SK-N-SH treated with all-trans-retinoic acid at 6 μM for 48 hours (cell line): ENCODE measurements around the gene SAMD7.

ENCODE experiments used
- ATAC-seq: fragments of 200-7000 bp; cut with Tn5 transposase; 3 replicates; pipeline ENCODE4 v1.9.1; 2020; ENCODE audit warnings: mild to moderate bottlenecking, moderate library complexity
- ARNTL ChIP-seq: fragments of 450-650 bp; formaldehyde crosslinking; IDR thresholded peaks from 2 replicates; pipeline ENCODE4 v1.5.0; 2020; ENCODE audit warnings: low read depth, mild to moderate bottlenecking, moderate library complexity, borderline replicate concordance
- BACH2 ChIP-seq: fragments of 250-450 bp; sonication (Bioruptor Pico); IDR thresholded peaks from 2 replicates; pipeline ENCODE4 v1.9.0; 2021; ENCODE audit warnings: mild to moderate bottlenecking, borderline replicate concordance
- CREB5 ChIP-seq: fragments of 250-450 bp; sonication (Bioruptor Pico); IDR thresholded peaks from 2 replicates; pipeline ENCODE4 v1.5.1; 2020; ENCODE audit warnings: low read depth, mild to moderate bottlenecking, moderate library complexity
- CSDC2 ChIP-seq: fragments of 250-450 bp; sonication (Bioruptor Pico); IDR thresholded peaks from 2 replicates; pipeline ENCODE4 v1.5.0; 2020; ENCODE audit warnings: mild to moderate bottlenecking, moderate library complexity
- ESRRG ChIP-seq: fragments of 250-450 bp; sonication (Bioruptor Pico); IDR thresholded peaks from 2 replicates; pipeline ENCODE4 v1.6.1; 2021; ENCODE audit warnings: mild to moderate bottlenecking
- GLIS3 ChIP-seq: fragments of 250-450 bp; sonication (Bioruptor Pico); IDR thresholded peaks from 2 replicates; pipeline ENCODE4 v1.5.0; 2020; ENCODE audit warnings: mild to moderate bottlenecking, moderate library complexity
- ISL1 ChIP-seq: fragments of 250-450 bp; sonication (Bioruptor Pico); IDR thresholded peaks from 2 replicates; pipeline ENCODE4 v2.1.2; 2022; ENCODE audit warnings: mild to moderate bottlenecking, moderate library complexity
- OSR1 ChIP-seq: fragments of 250-450 bp; sonication (Bioruptor Pico); IDR thresholded peaks from 2 replicates; pipeline ENCODE4 v1.8.0; 2022; ENCODE audit warnings: moderate library complexity, mild to moderate bottlenecking, inconsistent platforms
- PPARA ChIP-seq: fragments of 250-450 bp; sonication (Bioruptor Pico); IDR thresholded peaks from 2 replicates; pipeline ENCODE4 v1.5.0; 2020; ENCODE audit warnings: mild to moderate bottlenecking, borderline replicate concordance
- RARB ChIP-seq: fragments of 250-450 bp; sonication (Bioruptor Pico); IDR thresholded peaks from 2 replicates; pipeline ENCODE4 v1.8.0; 2021; ENCODE audit warnings: mild to moderate bottlenecking, moderate library complexity
- TOX ChIP-seq: fragments of 250-450 bp; sonication (Bioruptor Pico); IDR thresholded peaks from 2 replicates; pipeline ENCODE4 v1.8.0; 2021; ENCODE audit warnings: mild to moderate bottlenecking, moderate library complexity, borderline replicate concordance
- ZC3H10 ChIP-seq: fragments of 250-450 bp; sonication (Bioruptor Pico); IDR thresholded peaks from 2 replicates; pipeline ENCODE4 v1.5.1; 2021; ENCODE audit warnings: mild to moderate bottlenecking, moderate library complexity
- ZFP3 ChIP-seq: fragments of 250-450 bp; sonication (Bioruptor Pico); IDR thresholded peaks from 2 replicates; pipeline ENCODE4 v1.5.0; 2020; ENCODE audit warnings: mild to moderate bottlenecking, moderate library complexity
- ZFP30 ChIP-seq: fragments of 450-650 bp; formaldehyde crosslinking; IDR thresholded peaks from 2 replicates; pipeline ENCODE4 v1.5.0; 2022; ENCODE audit warnings: mild to moderate bottlenecking, moderate library complexity
- ZNF565 ChIP-seq: fragments of 450-650 bp; formaldehyde crosslinking; conservative IDR thresholded peaks from 2 replicates; pipeline ENCODE4 v1.5.0; 2020; ENCODE audit warnings: low read depth, mild to moderate bottlenecking, moderate library complexity
- ZNF8 ChIP-seq: fragments of 450-650 bp; formaldehyde crosslinking; IDR thresholded peaks from 2 replicates; pipeline ENCODE4 v1.5.0; 2020; ENCODE audit warnings: mild to moderate bottlenecking, moderate library complexity
- TF ChIP-seq, protein P1 (sequence below): fragments of 250-450 bp; sonication (Bioruptor Pico); IDR thresholded peaks from 2 replicates; pipeline ENCODE4 v1.8.0; 2020; ENCODE audit warnings: mild to moderate bottlenecking, moderate library complexity, borderline replicate concordance
- TF ChIP-seq, protein P2 (sequence below): fragments of 250-450 bp; sonication (Bioruptor Pico); IDR thresholded peaks from 2 replicates; pipeline ENCODE4 v1.5.1; 2021; ENCODE audit warnings: mild to moderate bottlenecking, moderate library complexity
- TF ChIP-seq, protein P3 (sequence below): fragments of 250-450 bp; sonication (Bioruptor Pico); IDR thresholded peaks from 2 replicates; pipeline ENCODE4 v1.5.0; 2020; ENCODE audit warnings: mild to moderate bottlenecking, moderate library complexity

The SAMD7 gene

DNA sequence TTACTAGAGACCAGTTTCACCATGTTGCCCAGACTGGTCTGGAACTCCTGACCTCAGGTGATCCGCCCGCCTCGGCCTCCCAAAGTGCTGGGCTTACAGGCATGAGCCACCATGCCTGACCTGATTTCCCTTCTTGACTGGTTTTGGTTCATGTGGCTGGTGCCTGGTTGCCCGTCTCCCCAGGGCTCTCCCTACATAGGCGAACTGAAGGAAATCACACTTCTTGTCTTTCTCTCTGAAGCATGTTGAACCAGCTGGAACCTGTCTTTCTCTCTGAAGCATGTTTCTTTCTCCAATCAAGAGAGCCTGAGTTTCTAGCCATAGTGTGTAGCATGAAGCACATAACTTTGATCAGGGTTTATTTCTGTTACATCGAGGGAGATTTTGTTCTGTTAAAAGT, 16.3 kb upstream of the SAMD7 start:
- TF ChIP-seq RARB (CRISPR knock-in tag): no peak
- TF ChIP-seq, protein P1, sequence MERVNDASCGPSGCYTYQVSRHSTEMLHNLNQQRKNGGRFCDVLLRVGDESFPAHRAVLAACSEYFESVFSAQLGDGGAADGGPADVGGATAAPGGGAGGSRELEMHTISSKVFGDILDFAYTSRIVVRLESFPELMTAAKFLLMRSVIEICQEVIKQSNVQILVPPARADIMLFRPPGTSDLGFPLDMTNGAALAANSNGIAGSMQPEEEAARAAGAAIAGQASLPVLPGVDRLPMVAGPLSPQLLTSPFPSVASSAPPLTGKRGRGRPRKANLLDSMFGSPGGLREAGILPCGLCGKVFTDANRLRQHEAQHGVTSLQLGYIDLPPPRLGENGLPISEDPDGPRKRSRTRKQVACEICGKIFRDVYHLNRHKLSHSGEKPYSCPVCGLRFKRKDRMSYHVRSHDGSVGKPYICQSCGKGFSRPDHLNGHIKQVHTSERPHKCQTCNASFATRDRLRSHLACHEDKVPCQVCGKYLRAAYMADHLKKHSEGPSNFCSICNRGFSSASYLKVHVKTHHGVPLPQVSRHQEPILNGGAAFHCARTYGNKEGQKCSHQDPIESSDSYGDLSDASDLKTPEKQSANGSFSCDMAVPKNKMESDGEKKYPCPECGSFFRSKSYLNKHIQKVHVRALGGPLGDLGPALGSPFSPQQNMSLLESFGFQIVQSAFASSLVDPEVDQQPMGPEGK (CRISPR knock-in tag): no peak
- no peak for TF ChIP-seq GLIS3 (CRISPR knock-in tag)
- TF ChIP-seq OSR1 (CRISPR knock-in tag): no peak
- TF ChIP-seq ISL1 (CRISPR knock-in tag): no peak
- no peak for TF ChIP-seq PPARA
- no peak for TF ChIP-seq ARNTL (CRISPR knock-in tag)
- TF ChIP-seq BACH2 (CRISPR knock-in tag): no peak
- TF ChIP-seq, protein P2, sequence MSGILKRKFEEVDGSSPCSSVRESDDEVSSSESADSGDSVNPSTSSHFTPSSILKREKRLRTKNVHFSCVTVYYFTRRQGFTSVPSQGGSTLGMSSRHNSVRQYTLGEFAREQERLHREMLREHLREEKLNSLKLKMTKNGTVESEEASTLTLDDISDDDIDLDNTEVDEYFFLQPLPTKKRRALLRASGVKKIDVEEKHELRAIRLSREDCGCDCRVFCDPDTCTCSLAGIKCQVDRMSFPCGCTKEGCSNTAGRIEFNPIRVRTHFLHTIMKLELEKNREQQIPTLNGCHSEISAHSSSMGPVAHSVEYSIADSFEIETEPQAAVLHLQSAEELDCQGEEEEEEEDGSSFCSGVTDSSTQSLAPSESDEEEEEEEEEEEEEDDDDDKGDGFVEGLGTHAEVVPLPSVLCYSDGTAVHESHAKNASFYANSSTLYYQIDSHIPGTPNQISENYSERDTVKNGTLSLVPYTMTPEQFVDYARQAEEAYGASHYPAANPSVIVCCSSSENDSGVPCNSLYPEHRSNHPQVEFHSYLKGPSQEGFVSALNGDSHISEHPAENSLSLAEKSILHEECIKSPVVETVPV (CRISPR knock-in tag): no peak
- no peak for TF ChIP-seq ZNF8
- TF ChIP-seq, protein P3, sequence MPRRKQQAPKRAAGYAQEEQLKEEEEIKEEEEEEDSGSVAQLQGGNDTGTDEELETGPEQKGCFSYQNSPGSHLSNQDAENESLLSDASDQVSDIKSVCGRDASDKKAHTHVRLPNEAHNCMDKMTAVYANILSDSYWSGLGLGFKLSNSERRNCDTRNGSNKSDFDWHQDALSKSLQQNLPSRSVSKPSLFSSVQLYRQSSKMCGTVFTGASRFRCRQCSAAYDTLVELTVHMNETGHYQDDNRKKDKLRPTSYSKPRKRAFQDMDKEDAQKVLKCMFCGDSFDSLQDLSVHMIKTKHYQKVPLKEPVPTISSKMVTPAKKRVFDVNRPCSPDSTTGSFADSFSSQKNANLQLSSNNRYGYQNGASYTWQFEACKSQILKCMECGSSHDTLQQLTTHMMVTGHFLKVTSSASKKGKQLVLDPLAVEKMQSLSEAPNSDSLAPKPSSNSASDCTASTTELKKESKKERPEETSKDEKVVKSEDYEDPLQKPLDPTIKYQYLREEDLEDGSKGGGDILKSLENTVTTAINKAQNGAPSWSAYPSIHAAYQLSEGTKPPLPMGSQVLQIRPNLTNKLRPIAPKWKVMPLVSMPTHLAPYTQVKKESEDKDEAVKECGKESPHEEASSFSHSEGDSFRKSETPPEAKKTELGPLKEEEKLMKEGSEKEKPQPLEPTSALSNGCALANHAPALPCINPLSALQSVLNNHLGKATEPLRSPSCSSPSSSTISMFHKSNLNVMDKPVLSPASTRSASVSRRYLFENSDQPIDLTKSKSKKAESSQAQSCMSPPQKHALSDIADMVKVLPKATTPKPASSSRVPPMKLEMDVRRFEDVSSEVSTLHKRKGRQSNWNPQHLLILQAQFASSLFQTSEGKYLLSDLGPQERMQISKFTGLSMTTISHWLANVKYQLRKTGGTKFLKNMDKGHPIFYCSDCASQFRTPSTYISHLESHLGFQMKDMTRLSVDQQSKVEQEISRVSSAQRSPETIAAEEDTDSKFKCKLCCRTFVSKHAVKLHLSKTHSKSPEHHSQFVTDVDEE (CRISPR knock-in tag): no peak
- TF ChIP-seq ESRRG (CRISPR knock-in tag): no peak
- TF ChIP-seq CSDC2: no peak
- no peak for TF ChIP-seq TOX
- TF ChIP-seq CREB5: no peak

GRCh38 chr3:169897284-169897683, 14.1 kb upstream of the SAMD7 start:
- no peak for ATAC-seq
- TF ChIP-seq CREB5: no peak

More for the DNA sequence above, 16.3 kb upstream of the SAMD7 start:
- no peak for ATAC-seq

DNA sequence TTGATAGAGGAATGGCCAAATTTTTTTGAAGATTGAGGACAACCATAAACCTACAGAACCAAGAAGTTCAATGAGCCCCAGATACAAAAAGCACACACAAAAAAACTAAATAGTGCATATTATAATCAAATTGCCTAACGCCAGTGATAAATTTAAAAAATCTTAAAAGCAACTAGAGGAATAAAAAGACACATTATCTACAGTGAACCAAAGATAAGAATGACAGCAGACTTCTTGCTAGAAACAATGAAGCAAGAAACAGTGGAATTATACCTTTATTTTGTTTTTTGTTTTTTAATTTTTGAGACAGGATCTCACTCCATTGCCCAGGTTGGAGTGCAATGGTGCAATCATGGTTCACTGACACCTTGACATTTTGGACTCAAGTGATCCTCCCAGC, 9.9 kb upstream of the SAMD7 start:
- ATAC-seq: no peak
- no peak for TF ChIP-seq ZC3H10
- TF ChIP-seq ARNTL (CRISPR knock-in tag): no peak
- TF ChIP-seq ZNF565 (CRISPR knock-in tag): no peak

DNA sequence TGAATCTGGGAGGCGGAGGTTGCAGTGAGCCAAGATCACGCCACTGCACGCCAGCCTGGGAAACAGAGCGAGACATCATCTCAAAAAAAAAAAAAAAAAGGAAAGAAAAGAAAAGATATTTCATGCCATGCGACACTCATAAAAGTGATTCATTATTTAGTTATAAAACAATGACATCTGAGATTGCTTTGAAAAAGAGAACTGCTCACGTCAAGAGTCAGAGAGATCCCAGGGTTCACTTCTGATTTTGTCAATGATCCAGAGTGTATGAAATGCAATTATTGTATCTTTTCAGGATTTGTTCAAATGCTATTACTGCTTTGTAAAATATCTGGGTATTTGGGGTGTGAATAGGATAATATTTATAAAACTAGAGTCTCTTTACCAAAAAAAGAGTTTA, 6.0 kb upstream of the SAMD7 start:
- TF ChIP-seq ZNF565 (CRISPR knock-in tag): no peak
- no peak for TF ChIP-seq ZFP30
- ATAC-seq: no peak

DNA sequence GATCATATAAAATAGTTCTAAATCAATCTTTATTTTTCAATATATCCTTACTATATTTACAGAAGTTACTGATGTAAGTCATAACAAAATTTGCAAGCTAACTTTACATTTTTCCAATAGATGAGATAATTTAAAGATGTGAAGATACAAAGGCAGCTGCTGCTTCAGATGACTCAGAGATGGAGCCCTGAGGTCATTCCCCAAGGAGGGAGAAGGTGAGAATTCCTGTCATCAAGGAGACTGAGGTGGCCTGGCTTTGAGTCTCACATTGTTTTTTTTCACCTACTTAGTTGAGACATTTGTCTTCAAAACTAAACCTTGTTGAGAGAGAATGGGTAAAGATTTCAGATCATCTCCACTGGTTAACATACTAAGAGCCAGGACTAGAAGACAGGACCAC, 3.9 kb upstream of the SAMD7 start:
- TF ChIP-seq ISL1 (CRISPR knock-in tag): no peak
- TF ChIP-seq, protein P2 (CRISPR knock-in tag): no peak
- TF ChIP-seq BACH2 (CRISPR knock-in tag): no peak
- no peak for TF ChIP-seq CSDC2
- no peak for TF ChIP-seq ZFP3 (CRISPR knock-in tag)
- no peak for TF ChIP-seq GLIS3 (CRISPR knock-in tag)
- ATAC-seq: no peak
